GM12892 (cell line): ENCODE measurements around the gene EP300.

Experiments used
- POLR2A ChIP-seq: IDR thresholded peaks from 2 replicates; pipeline ENCODE4 v1.6.1; 2011; ENCODE audit warnings: low read depth, low read length, control low read depth
- POLR2AphosphoS5 ChIP-seq: IDR thresholded peaks from 2 replicates; pipeline ENCODE4 v1.6.1; 2011; ENCODE audit warnings: low read depth, low read length, control low read depth

DNA sequence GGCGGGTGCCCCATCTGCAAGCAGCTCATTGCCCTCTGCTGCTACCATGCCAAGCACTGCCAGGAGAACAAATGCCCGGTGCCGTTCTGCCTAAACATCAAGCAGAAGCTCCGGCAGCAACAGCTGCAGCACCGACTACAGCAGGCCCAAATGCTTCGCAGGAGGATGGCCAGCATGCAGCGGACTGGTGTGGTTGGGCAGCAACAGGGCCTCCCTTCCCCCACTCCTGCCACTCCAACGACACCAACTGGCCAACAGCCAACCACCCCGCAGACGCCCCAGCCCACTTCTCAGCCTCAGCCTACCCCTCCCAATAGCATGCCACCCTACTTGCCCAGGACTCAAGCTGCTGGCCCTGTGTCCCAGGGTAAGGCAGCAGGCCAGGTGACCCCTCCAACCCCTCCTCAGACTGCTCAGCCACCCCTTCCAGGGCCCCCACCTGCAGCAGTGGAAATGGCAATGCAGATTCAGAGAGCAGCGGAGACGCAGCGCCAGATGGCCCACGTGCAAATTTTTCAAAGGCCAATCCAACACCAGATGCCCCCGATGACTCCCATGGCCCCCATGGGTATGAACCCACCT lies 84.7 kb downstream of the EP300 start:
- TF ChIP-seq POLR2A (no peak), POLR2AphosphoS5 (no peak)
